Inflammatory macrophage (primary cell): ENCODE data around the gene KLHL14.

Source experiments
- DNase-seq, 2 donors: peaks; one replicate each; pipeline ENCODE4 v3.0.0-alpha.2; 2020 to 2022

Gene KLHL14

DNA sequence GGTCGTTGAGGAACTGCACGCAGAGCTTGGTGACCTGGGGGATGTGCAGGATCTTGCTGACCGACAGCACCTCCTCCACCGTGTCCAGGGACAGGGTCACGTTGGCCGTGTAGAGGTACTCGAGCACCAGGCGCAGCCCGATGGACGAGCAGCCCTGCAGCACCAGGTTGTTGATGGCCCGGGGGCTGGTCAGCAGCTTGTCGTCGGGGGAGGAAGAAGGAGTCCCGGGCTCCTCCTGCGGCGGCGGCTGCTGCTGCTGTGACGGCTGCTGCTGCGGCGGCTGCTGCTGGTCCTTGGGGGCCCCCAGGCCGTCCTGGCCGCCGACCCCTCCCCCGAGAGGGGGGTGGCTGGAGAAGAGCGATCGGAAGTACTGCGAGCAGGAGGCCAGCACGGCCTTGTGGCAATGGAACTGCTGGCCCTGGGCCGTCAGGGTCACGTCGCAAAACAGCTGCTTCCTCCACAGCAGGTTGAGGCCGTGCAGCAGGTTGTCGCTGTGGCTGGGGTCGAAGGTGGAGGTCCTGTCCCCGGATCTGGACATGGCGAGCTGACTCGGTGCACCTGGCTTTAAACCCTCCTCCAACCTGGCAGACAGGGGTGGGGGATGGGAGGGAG lies 2.7 kb downstream of the KLHL14 start:
- DNase-seq = no peak

DNA sequence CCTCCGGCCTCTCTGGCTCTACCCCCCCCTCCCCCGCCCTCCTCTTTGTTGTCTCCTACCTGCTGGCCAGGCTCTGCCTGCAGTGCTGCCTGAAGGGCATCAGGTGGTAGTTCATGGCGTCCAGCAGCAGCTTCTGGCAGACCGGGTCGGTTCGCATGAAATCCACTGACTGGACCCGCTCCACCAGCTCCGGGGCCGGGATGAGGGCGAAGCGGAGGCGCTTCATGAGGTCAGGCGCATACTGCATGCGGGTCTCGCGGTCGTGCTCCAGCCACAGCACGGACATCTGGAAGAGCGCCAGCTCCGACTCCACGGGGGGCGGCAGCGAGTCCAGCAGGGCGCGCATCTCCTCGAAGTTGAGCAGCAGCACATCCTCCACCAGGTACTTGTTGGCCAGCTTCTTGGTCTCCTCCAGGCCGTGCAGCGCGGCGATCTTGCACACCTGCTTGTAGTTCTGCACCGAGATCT lies 3.2 kb downstream of the KLHL14 start:
- DNase-seq = no peak

DNA sequence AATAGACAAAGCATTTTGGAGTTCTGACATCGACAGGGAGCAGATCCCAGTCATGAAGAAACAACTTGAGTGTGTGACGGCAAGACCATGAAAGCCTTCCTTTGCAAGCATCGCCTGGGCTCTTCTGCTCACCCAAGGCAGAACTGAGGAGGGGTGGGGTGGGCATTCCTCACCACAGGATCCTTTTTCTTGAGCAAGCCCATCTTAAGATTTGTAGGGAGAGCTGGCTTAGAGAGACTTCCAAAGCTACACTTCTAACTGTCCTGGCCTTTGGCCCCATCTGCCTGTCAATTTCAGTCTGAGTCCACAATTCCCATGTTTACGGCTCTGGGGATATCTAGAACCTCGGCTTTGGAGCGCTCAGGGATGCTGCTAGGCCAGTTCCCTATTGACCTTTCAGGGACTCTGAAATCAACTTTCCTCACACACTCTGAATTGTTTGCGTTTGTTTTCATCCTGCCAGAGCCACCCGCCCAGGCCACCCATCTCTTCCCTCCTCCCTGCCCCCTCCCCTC lies 3.7 kb downstream of the KLHL14 start:
- no peak for DNase-seq

DNA sequence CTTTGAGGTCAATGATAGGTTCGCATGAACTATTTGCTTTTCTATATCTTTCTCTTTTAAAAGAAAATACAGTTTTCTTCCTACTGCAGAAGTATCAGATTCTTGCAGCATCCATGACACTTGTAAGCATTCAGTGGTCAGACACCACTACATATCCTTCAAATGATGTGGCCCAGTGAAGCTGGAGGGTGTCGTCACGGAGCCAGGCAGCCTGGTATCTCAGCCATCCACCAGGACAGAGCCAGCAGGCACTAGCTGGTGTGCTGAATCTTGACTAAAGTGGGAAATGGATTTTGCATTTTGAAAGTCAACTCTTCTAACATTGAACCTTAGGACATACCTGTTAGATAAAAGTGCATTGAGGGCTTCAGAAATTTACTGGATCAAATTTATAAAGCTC lies 5.4 kb downstream of the KLHL14 start:
- DNase-seq = no peak

DNA sequence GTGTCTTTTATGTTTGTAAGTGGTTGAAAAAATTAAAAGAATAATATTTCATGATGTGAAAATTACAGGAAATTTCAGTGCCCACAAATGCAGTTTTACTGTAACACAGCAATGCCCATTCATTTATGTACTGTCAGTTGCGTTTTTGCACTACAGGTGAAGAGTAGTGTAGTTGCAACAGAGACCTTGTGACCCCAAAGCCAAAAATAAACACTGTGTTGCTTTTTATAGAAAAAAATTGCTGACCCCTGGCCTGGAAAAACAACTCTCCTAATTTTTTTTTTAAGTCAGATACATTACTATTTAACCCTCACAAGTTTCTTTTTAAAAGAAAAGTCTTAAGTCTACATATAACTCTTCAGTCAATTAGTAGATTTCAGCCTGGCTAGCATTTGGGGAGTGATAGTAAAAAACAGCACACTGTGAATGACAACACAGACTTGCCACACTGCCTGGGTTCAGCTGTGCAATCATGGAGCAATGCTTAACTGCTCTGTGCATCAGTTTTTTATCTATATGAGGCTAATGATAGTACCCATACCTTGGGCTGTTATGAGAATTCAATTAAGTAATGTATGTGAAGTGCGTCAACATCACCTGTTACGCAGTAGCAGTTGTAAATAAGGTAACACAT lies 8.1 kb downstream of the KLHL14 start:
- DNase-seq = no peak

DNA sequence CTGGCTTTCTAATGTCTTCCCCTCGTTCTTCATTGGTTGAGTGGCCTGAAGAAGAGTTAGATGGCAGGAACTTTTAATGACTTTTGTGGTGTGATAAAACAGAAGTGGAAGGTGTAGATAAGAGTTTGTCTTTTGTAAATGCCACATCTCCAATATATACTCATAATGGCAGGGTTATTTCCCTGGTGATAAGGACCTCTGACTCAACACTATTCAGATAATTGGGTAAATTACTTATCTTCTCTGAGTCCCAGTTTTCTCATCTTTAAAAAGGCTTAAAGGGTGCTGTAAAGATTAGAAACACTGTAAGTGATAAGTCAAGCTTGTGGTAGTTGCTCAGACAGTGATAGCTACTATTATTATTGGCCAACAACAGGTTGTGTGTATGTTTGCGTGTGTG lies 9.5 kb downstream of the KLHL14 start:
- DNase-seq = no peak

DNA sequence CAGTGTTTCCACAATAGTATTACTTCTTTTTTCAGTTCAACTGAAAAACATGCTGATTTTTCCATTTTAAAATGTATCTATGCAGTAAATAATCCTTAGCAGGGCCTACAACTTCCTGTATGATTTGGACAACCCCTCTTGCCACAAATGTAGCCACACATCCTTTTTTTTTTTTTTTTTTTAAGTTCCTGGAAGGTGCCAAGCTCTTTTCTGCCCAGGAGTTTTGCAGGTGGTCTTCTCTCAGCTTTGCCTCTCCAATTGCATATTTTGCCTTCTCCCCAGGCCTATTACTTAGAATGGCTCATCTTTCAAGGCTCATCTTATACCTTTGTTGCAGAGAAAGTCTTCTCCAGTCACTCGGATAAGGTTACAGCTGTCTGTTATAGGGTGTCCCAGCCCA lies 11.6 kb downstream of the KLHL14 start:
- DNase-seq = no peak

DNA sequence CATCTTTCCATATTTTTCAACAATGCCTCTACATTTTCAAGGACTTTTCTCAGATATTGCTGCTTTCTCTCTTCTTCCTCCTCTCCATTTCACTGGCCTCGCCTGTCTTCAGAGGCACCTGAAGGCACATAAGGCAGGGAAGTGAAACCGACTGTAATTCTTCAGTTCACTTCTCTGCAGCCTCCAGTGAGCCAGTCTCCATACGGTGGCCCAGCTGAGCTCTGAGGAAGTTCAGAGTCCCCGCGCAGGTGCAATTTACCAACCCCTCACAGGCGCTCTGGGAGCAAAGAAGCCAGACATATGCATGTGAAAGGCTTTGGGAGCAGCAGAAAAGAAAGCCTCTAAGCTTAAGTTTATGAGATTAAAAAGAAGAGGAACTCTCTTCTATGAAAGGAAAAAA lies 12.4 kb downstream of the KLHL14 start:
- DNase-seq = no peak

DNA sequence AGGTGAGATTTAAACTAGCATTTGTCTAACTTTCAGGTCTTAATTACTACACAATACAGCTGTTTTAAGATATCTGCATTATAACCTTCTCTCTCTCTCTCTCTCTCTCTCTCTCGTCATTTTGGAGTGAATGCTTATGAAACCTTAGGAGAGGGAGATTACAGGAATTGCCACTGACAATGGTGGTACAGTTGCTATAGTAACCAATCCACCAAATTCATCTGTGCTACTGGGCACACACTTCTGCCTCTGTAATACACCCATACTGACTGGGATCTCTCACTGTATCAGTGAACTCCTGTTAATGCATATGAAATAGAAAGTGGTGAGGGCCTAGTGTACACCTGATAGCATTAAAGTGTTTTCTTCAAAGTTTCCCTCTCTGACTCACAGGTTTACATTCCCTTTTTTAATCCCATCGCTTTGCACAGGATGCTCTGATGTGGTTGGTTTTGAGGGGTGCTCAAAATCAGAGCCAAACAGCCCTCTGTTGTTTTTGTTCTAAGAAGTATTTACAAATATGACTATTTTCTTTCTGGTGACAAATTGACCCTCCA lies 13.1 kb downstream of the KLHL14 start:
- no peak for DNase-seq

DNA sequence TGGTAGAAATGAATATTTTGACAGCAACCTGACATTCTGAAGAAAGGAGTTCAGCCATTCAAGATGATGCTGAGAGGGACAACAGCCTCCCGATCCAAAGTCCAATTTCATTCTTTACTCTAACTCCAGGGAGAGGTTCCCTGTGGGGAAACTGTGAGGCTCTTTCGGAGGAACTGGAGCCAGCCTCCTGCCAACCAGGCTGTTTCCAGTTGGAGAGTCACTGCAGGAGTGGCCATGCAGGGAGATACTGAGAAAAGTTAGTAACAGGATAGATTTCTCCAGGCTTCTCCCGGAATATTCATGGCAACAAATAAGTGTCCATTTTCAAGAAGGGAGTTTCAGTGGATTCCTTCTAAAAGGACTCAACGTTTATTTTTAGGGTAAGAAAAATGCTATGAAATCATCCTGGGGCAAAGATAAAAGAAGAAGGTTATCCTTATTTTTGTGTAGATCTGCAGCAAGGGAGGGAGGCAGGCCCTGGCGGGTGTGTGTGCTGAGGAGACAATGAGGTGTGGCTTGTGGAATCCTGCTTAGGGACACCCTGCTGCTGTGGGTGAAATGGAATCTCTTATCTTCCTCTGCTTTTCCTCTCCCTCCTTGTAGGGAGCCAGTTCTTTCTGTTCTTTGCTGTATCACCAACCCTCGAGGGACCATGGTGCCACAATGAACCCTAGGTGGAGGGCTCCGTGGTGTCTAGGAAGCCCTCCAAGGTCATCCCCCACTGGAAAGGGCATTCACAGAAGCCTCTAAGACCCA lies 18.1 kb downstream of the KLHL14 start:
- no peak for DNase-seq

DNA sequence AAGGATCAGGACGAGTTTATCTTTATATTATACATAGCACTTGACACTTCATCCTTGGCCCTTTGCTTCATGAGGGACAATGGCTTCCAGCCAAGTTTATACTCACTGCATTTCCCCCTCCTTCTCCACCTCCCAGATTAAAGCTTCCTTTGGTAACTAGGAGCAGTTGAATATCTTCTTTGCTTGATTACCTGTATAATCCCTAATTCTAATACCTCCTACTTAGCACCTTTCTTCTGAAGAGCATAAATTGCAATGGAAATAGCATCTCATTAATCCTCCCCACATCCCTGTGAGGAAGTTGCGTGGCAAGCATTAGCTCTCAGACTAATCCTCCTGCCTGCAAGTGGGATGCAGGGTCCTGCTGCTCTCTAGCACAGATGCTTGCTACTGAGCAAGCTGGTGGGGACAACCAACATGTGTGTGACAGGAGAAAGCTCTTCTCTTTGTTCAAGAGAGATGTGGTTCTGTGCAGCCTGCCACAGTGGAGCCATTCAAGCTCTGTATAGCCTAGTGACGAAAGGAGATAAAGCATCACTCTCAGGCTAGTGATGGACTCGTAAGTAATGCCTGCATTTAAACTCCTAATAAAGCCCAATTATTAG lies 19.1 kb downstream of the KLHL14 start:
- DNase-seq = no peak

DNA sequence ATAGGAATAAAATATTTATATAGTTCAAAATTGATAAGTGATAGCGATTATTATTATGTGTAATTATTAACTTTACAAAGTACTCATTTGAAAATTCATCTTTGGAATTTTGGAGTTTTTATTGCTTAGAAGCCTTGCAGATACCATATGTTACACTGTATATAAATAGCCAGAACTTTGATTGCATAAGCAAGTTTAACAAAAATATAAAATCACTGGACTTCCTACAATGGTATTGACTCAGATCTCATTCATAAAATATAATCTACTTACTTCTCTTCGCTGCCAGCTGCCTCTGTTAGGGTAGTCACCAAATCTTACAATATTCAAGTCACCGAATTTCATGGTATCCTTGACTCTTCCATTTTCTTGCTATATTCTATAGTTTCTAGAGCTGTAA lies 22.5 kb downstream of the KLHL14 start:
- DNase-seq = no peak

DNA sequence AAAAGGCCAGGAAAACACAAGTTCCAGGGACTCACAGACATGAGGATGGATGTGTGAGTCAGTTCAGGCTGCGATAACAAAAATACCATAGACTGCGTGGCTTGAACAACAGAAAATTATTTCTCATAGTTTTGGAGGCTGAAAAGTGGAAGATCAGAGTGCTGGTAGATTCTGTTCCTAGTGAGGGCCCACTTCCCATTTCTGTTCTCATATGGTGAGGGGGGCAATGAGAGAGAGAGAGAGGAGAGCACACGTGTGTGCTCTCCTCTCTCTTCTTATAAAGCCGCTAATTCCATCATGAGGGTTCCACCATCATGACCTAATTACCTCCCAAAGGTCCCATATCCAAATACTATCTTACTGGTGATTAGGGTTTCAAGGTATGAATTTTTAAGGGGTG lies 23.0 kb downstream of the KLHL14 start:
- DNase-seq = no peak

DNA sequence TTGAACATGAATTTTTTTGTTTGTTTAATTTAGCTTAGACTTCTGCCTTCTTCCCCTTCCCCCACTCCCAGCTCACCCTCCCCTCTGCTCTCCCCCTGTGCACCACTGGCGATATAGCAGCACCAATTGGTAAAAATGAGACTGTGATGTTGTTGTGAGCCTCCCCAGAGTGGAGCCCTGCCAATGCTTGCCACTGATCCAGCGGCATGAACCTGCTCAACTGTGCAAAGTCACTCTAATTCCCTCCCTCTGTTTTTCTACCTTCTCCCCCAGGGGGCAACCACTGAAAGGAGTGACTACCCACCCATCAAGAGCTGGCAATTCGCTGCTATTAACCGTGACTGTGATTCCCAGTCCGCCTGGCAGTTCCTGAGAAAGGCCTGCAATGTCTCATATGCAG lies 30.2 kb downstream of the KLHL14 start:
- DNase-seq = no peak

DNA sequence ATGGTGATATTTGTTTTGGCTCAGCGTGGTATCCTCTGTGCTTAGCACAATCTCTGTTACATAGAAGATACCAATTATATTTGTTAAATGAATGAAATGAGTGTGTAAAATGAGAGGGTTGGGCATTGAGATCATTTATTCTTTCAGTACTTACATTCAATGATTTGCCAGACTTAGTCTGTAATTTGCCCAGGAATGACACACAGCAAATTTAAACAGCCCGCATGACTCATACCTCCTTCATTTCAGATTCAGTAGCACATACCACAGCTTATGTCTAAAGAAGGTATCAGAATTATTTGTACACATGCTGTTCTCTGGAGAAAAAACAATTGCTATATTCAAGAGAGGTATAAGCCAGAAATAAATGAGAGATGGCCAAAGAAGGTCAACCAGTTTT lies 37.0 kb downstream of the KLHL14 start:
- no peak for DNase-seq

DNA sequence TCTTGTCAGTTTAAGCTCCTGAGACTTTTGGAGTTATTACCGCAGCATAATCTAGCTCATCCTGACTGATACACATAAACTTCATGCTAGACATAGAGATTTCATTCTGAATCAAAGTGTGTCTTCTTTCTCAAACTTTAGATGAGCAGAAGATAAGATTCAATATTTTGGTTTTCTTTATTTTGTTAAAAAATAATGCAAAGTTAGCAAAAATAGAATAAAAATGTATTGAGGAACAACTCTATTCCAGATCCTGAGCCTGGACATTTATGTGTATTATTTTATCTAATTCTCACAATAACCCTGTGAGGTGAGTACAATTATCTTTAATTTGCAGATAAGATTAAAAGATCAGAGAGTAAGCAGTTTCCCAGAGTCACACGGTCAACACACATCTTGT lies 38.4 kb downstream of the KLHL14 start:
- no peak for DNase-seq

DNA sequence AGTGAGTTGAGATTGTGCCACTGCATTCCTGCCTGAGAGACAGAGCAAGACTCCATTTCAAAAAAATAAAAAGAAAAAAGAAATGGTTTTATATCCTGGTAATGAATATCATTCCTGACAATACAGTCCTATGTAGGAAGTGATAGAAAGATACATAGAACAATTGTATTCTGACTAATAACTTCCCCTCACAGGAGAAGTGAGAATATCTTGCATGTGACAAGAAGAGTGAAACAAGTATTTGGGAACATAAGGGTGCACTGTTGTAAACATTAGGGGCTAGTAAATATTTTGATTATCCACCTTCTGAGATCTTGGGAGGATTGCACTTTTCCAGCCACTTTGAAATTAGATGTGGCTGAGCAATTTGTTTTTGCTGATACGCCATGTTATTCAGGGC lies 40.7 kb downstream of the KLHL14 start:
- no peak for DNase-seq

DNA sequence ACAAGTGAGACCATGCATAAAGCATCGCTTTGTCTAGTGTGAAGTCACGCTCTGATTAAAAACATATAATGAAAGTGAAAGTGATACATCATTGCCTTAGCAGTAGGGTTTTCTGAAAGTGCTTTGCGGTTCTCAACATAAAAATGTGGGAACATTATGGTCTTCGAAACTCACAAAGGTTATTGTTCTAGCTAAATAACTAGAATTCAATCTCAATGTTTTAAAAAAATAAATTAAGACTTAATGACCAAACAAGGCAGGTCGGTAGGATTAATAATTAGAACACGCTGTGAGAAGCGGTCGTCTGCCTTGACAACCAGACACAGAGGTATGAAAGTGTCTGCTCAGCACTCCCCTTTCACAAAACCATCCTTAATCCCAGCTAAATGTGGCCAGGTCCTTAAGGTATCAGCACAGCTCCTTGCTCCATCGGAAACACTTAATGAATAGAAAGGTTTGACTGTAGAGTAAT lies 42.2 kb downstream of the KLHL14 start:
- no peak for DNase-seq

DNA sequence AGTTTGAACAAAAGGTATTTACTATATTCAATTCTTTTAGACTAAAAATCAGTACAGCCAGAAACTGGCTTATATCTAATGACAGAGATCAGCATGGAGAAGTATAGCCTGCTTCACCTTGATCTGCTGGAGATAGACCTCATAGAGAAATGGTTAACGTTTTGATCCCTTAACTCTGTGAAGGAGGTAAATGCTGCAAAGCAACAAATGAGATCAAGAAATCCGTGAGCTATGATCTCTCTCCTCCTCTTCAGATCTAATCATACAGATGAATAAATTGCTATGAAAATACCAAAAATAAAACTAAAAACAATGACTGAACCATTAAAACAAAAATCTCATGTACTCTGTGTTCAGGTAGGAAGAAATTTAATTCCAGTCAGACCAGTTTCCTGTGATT lies 42.8 kb downstream of the KLHL14 start:
- DNase-seq = no peak

DNA sequence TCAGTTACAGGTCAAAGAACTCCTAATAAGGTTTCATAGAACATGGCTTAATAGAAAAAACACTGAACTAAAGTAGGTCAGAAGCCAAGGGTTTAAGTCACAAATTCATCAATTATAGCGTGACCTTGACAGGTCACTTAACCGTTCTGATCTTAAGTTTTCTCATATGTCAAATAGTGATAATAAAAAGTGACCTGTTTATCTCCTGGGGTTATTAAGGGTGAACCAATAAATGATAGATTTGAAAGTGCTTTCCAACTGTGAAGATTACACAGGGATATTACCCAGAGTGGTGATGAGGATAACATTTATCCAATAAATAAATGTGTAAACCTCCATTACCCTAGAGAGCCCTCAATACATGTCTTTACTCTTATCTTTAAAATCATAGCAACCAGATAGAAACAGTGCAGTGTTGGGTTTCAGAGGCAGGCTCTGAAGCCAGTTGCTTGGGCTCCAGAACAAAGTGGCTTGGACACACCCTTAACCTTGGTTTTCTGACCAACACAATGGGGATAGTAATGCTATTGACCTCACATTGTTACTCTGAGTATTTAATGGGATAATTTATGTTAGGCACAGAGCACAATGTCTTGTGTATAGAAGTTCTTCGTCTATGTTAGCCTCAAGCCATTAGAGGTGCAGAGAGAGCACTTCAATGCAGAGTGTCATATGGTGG lies 48.6 kb downstream of the KLHL14 start:
- DNase-seq = no peak

DNA sequence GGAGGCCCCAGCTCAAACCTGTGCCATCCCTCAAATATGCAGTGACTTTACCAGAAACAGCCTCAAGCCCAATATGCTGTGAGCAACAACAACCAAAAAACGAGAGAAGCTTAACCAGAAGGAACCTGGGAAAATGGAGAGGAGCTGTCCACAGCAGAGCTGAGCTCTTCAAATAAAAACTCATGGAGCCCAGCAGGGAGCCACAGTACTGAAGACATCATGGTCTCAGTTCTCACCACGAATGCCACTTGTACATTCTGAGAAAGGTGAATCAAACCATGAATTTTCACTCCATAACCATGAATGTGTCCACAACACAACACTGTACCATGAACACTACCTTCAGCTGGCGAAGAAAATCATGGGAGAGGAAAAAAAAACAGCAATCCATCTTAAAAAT lies 50.5 kb downstream of the KLHL14 start:
- no peak for DNase-seq

DNA sequence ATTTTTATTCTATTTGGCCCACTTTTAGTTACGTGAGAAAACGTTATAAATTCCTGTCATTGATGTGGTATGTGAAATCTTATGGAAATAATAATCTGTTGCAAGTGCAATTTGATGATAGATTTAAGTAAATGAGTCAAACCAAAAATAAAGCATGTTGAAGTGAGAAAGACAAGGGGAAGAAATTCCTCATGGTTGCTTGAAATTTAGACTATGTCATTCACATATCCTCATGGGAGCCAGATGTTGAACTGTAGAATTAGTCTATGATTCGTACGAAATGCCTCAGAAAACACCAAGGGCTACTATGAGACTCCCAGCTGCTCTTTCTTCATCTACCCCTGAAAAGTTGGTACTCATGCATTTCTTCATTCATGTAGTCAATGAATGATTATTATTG lies 55.7 kb downstream of the KLHL14 start:
- no peak for DNase-seq
